HepG2 (cell line): ENCODE results near the gene XAF1. TPM values are rescaled to one million over a fixed set of nuclear protein-coding genes. Genes with fewer than 3 reads are reported as not detected.
A peak's percentile ranks its signal among the peaks of the same experiment; 100 is the strongest.

Experiments
- ARNT ChIP-seq: fragments of 450-650 bp; IDR thresholded peaks from 2 replicates; pipeline ENCODE4 v1.6.1; 2017
- BATF2 ChIP-seq: sonication (generic); formaldehyde crosslinking; IDR thresholded peaks from 2 replicates; pipeline ENCODE4 v1.8.0; 2022; ENCODE audit warnings: mild to moderate bottlenecking, missing genetic modification reagents, moderate library complexity
- BRF2 ChIP-seq: sonication (generic); formaldehyde crosslinking; IDR thresholded peaks from 2 replicates; pipeline ENCODE4 v1.8.1; 2022; ENCODE audit warnings: mild to moderate bottlenecking, missing genetic modification reagents
- CEBPG ChIP-seq: IDR thresholded peaks from 2 replicates; pipeline ENCODE4 v1.6.1; 2016
- HNF4A ChIP-seq: sonication (generic); formaldehyde crosslinking; IDR thresholded peaks from 2 replicates; pipeline ENCODE4 v1.4.0; 2020; ENCODE audit warnings: missing genetic modification reagents
- ISX ChIP-seq: sonication (generic); formaldehyde crosslinking; conservative IDR thresholded peaks from 2 replicates; pipeline ENCODE4 v1.5.0; 2020; ENCODE audit warnings: missing genetic modification reagents
- MED1 ChIP-seq: sonication (generic); formaldehyde crosslinking; IDR thresholded peaks from 2 replicates; pipeline ENCODE4 v1.4.0; 2020; ENCODE audit warnings: missing genetic modification reagents
- MTA3 ChIP-seq: sonication (generic); formaldehyde crosslinking; IDR thresholded peaks from 2 replicates; pipeline ENCODE4 v1.4.0; 2020; ENCODE audit warnings: missing genetic modification reagents
- MTF2 ChIP-seq: sonication (generic); formaldehyde crosslinking; IDR thresholded peaks from 2 replicates; pipeline ENCODE4 v1.5.0; 2020; ENCODE audit warnings: missing genetic modification reagents, borderline replicate concordance
- NONO ChIP-seq, 2 experiments: fragments of 450-650 bp in 1 of 2; sonication (generic) in 1 of 2; formaldehyde crosslinking in 1 of 2; IDR thresholded peaks in 1 of 2; conservative IDR thresholded peaks in 1 of 2; 2 replicates each; pipeline versions ENCODE4 v1.6.1 to v1.8.0; 2017 to 2022; ENCODE audit warnings: mild to moderate bottlenecking in 1 of 2, missing genetic modification reagents in 1 of 2, moderate library complexity in 1 of 2
- NPAS2 ChIP-seq: sonication (generic); formaldehyde crosslinking; IDR thresholded peaks from 2 replicates; pipeline ENCODE4 v1.8.0; 2022; ENCODE audit warnings: mild to moderate bottlenecking, missing genetic modification reagents, borderline replicate concordance
- SATB2 ChIP-seq: sonication (generic); formaldehyde crosslinking; IDR thresholded peaks from 2 replicates; pipeline ENCODE4 v1.5.0; 2020; ENCODE audit warnings: missing genetic modification reagents
- TFDP1 ChIP-seq: IDR thresholded peaks from 2 replicates; pipeline ENCODE4 v1.6.1; 2016; ENCODE audit warnings: missing compliant biosample characterization, missing genetic modification reagents, borderline replicate concordance
- TGIF2 ChIP-seq: IDR thresholded peaks from 2 replicates; pipeline ENCODE4 v1.6.1; 2016; ENCODE audit warnings: control low read depth, missing compliant biosample characterization
- ZBTB3 ChIP-seq: sonication (generic); formaldehyde crosslinking; IDR thresholded peaks from 2 replicates; pipeline ENCODE4 v1.4.0; 2020; ENCODE audit warnings: low read depth, mild to moderate bottlenecking, moderate library complexity, missing genetic modification reagents, borderline replicate concordance
- ZBTB8A ChIP-seq: sonication (generic); formaldehyde crosslinking; IDR thresholded peaks from 2 replicates; pipeline ENCODE4 v1.4.0; 2020; ENCODE audit warnings: mild to moderate bottlenecking, low read depth, missing genetic modification reagents, borderline replicate concordance
- ZNF232 ChIP-seq: sonication (generic); formaldehyde crosslinking; IDR thresholded peaks from 2 replicates; pipeline ENCODE4 v1.4.0; 2020; ENCODE audit warnings: missing genetic modification reagents, borderline replicate concordance
- ZNF468 ChIP-seq: sonication (generic); formaldehyde crosslinking; IDR thresholded peaks from 2 replicates; pipeline ENCODE4 v1.8.0; 2022; ENCODE audit warnings: mild to moderate bottlenecking, moderate library complexity, missing genetic modification reagents
- ZNF572 ChIP-seq: sonication (generic); formaldehyde crosslinking; IDR thresholded peaks from 2 replicates; pipeline ENCODE4 v1.5.1; 2020; ENCODE audit warnings: mild to moderate bottlenecking, missing genetic modification reagents
- ZNF672 ChIP-seq: sonication (generic); formaldehyde crosslinking; IDR thresholded peaks from 2 replicates; pipeline ENCODE4 v1.8.1; 2022; ENCODE audit warnings: missing genetic modification reagents
- ZNF687 ChIP-seq: sonication (generic); formaldehyde crosslinking; IDR thresholded peaks from 2 replicates; pipeline ENCODE4 v1.5.1; 2020; ENCODE audit warnings: mild to moderate bottlenecking, missing genetic modification reagents, moderate library complexity
- ZNF784 ChIP-seq: sonication (generic); formaldehyde crosslinking; IDR thresholded peaks from 2 replicates; pipeline ENCODE4 v1.5.1; 2020; ENCODE audit warnings: missing genetic modification reagents, mild to moderate bottlenecking, borderline replicate concordance
- polyA plus RNA-seq, 8 experiments: library from polyadenylated mRNA; depleted of rRNA in 3 of 8; stranded (reverse) in 7 of 8; unstranded in 1 of 8; fragments of >200 nt; fragmentation: Illumina TruSeq in 4 of 8; extraction: Trizol in 4 of 8; gene quantifications; 2 replicates each; pipeline versions ENCODE4 v1.2.1 to v1.2.3, GENCODE V29; 2011 to 2016; ENCODE audit warnings: low read depth in 4 of 8, missing spikeins in 1 of 8, mixed read lengths in 1 of 8; ENCODE audit not compliant: insufficient read depth in 1 of 8
- total RNA-seq, 5 experiments: library from RNA; depleted of rRNA; stranded (reverse); fragments of >200 nt; fragmentation: Illumina TruSeq; extraction: Trizol; gene quantifications; 2 replicates each; pipeline ENCODE4 v1.2.3, GENCODE V29; 2016; ENCODE audit warnings: low read depth in 1 of 5

Gene XAF1
- total and polyA plus RNA-seq, 2 of the 13 experiments (the other 11 are each of a cell fraction or from before 2014, with no cell fraction given): 1.2 to 2.4 TPM

- TF ChIP-seq BRF2 (CRISPR knock-in tag): no peak
- no peak for TF ChIP-seq ZNF572
- no peak for TF ChIP-seq ZNF784 (CRISPR knock-in tag)
- peak; percentile 91 for TF ChIP-seq CEBPG (CRISPR knock-in tag)
- TF ChIP-seq ZBTB3 (CRISPR knock-in tag): no peak
- no peak for TF ChIP-seq ZNF687 (CRISPR knock-in tag)
- no peak for TF ChIP-seq ZNF672 (CRISPR knock-in tag)
- TF ChIP-seq MTF2 (CRISPR knock-in tag): no peak
- TF ChIP-seq TFDP1 (CRISPR knock-in tag): no peak
- TF ChIP-seq MTA3 (CRISPR knock-in tag): no peak
- no peak for TF ChIP-seq ISX (CRISPR knock-in tag)
- no peak for TF ChIP-seq ZNF232 (CRISPR knock-in tag)
- peak; percentile 88 for TF ChIP-seq HNF4A (CRISPR knock-in tag)
- no peak for TF ChIP-seq ARNT
- TF ChIP-seq ZNF468 (CRISPR knock-in tag): 0 out of 2 replicates have a peak, but pooled peaks have one; percentile 15
- TF ChIP-seq TGIF2 (CRISPR knock-in tag): no peak
- no peak for TF ChIP-seq SATB2 (CRISPR knock-in tag)
- TF ChIP-seq NPAS2 (CRISPR knock-in tag): no peak
- TF ChIP-seq BATF2: 0 out of 2 replicates have a peak, but pooled peaks have one; percentile 39
- no peak for TF ChIP-seq NONO (IDR thresholded peaks at IDR 0.05)
- 0 out of 2 replicates have a peak, but pooled peaks have one; percentile 45 for TF ChIP-seq NONO (CRISPR knock-in tag; conservative IDR thresholded peaks at IDR 0.05)
- peak; percentile 51 for TF ChIP-seq MED1 (CRISPR knock-in tag)
- TF ChIP-seq ZBTB8A (CRISPR knock-in tag): no peak
Measured at GRCh38 chr17:6796017-6796886, 40.4 kb downstream of the XAF1 start (continued).
